Measurements from ENCODE around the gene RMI2.

RMI2 gene

GRCh38 chr16:11310634-11310977, 34.7 kb upstream of the RMI2 start:
- DNase-seq, result no peak

GRCh38 chr16:11310997-11311561, 34.2 kb upstream of the RMI2 start:
- DNase-seq, result no peak

- DNase-seq, result peak; percentile 68
Measured at GRCh38 chr16:11312718-11313492, 32.4 kb upstream of the RMI2 start.

GRCh38 chr16:11313493-11314308, 31.6 kb upstream of the RMI2 start:
- no peak for DNase-seq

- no peak for DNase-seq
Measured at GRCh38 chr16:11314309-11314894, 30.9 kb upstream of the RMI2 start.

GRCh38 chr16:11315510-11315909, 29.7 kb upstream of the RMI2 start:
- DNase-seq, result peak; percentile 61

- no peak for DNase-seq
Measured at GRCh38 chr16:11316331-11317015, 28.8 kb upstream of the RMI2 start.

GRCh38 chr16:11318817-11319216, 26.4 kb upstream of the RMI2 start:
- no peak for DNase-seq

GRCh38 chr16:11319529-11320146, 25.6 kb upstream of the RMI2 start:
- DNase-seq, result no peak

GRCh38 chr16:11320170-11320569, 25.1 kb upstream of the RMI2 start:
- DNase-seq, result no peak

GRCh38 chr16:11321662-11322061, 23.6 kb upstream of the RMI2 start:
- no peak for DNase-seq

GRCh38 chr16:11322823-11323222, 22.4 kb upstream of the RMI2 start:
- DNase-seq, result no peak

GRCh38 chr16:11323551-11324336, 21.5 kb upstream of the RMI2 start:
- no peak for DNase-seq

GRCh38 chr16:11325404-11326083, 19.7 kb upstream of the RMI2 start:
- no peak for DNase-seq

- DNase-seq, result no peak
Measured at GRCh38 chr16:11326084-11326736, 19.0 kb upstream of the RMI2 start.

- no peak for DNase-seq
Measured at GRCh38 chr16:11326737-11327276, 18.5 kb upstream of the RMI2 start.

GRCh38 chr16:11327277-11328171, 17.7 kb upstream of the RMI2 start:
- no peak for DNase-seq

GRCh38 chr16:11328172-11329070, 16.8 kb upstream of the RMI2 start:
- DNase-seq, result peak; percentile 93
